ENCODE data around the gene CCDC142. TPM values are rescaled to one million over a fixed set of nuclear protein-coding genes. Genes with fewer than 3 reads are reported as not detected.

Gene CCDC142
- total RNA-seq, 1 experiment from 2014 or later: 14.0 TPM

- 0 out of 2 replicates have a peak, but pooled peaks have one; percentile 20 for TF ChIP-seq PRDM15 (CRISPR knock-in tag; IDR thresholded peaks at IDR 0.05)
- TF ChIP-seq ZNF219 (CRISPR knock-in tag; IDR thresholded peaks at IDR 0.05; ENCODE audit: borderline replicate concordance): no peak
- TF ChIP-seq NR2C2 (CRISPR knock-in tag; IDR thresholded peaks at IDR 0.05): no peak
- no peak for TF ChIP-seq NR1H2 (CRISPR knock-in tag; IDR thresholded peaks at IDR 0.05)
- TF ChIP-seq, protein P1, sequence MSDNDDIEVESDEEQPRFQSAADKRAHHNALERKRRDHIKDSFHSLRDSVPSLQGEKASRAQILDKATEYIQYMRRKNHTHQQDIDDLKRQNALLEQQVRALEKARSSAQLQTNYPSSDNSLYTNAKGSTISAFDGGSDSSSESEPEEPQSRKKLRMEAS (CRISPR knock-in tag; IDR thresholded peaks at IDR 0.05): peak; percentile 90
- TF ChIP-seq IRF2 (CRISPR knock-in tag; IDR thresholded peaks at IDR 0.05; ENCODE audit: borderline replicate concordance, low read depth): no peak
- peak; percentile 80; the same call in 1 of the 2 replicates for TF ChIP-seq NFE2L1 (CRISPR knock-in tag; IDR thresholded peaks at IDR 0.05)
- TF ChIP-seq USF1 (CRISPR knock-in tag; IDR thresholded peaks at IDR 0.05): peak; percentile 43; the same call in 1 of the 2 replicates
- TF ChIP-seq NR3C1 (CRISPR knock-in tag; conservative IDR thresholded peaks at IDR 0.05; ENCODE audit: low read depth): no peak
- TF ChIP-seq ZNF423 (CRISPR knock-in tag; IDR thresholded peaks at IDR 0.05): no peak
- TF ChIP-seq ZNF396 (CRISPR knock-in tag; IDR thresholded peaks at IDR 0.05; ENCODE audit: borderline replicate concordance): no peak
- TF ChIP-seq ZNF232 (CRISPR knock-in tag; IDR thresholded peaks at IDR 0.05): no peak
- 0 out of 2 replicates have a peak, but pooled peaks have one; percentile 36 for TF ChIP-seq JUN (CRISPR knock-in tag; IDR thresholded peaks at IDR 0.05)
- 0 out of 2 replicates have a peak, but pooled peaks have one; percentile 56 for TF ChIP-seq IRF1 (CRISPR knock-in tag; IDR thresholded peaks at IDR 0.05)
- no peak for TF ChIP-seq GABPB1 (CRISPR knock-in tag; IDR thresholded peaks at IDR 0.05)
- TF ChIP-seq, protein P2, sequence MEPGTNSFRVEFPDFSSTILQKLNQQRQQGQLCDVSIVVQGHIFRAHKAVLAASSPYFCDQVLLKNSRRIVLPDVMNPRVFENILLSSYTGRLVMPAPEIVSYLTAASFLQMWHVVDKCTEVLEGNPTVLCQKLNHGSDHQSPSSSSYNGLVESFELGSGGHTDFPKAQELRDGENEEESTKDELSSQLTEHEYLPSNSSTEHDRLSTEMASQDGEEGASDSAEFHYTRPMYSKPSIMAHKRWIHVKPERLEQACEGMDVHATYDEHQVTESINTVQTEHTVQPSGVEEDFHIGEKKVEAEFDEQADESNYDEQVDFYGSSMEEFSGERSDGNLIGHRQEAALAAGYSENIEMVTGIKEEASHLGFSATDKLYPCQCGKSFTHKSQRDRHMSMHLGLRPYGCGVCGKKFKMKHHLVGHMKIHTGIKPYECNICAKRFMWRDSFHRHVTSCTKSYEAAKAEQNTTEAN (CRISPR knock-in tag; IDR thresholded peaks at IDR 0.05): 0 out of 2 replicates have a peak, but pooled peaks have one; percentile 80
- TF ChIP-seq ZNF671 (CRISPR knock-in tag; IDR thresholded peaks at IDR 0.05): no peak; the same call in 1 of the 2 replicates
- TF ChIP-seq, protein P3, sequence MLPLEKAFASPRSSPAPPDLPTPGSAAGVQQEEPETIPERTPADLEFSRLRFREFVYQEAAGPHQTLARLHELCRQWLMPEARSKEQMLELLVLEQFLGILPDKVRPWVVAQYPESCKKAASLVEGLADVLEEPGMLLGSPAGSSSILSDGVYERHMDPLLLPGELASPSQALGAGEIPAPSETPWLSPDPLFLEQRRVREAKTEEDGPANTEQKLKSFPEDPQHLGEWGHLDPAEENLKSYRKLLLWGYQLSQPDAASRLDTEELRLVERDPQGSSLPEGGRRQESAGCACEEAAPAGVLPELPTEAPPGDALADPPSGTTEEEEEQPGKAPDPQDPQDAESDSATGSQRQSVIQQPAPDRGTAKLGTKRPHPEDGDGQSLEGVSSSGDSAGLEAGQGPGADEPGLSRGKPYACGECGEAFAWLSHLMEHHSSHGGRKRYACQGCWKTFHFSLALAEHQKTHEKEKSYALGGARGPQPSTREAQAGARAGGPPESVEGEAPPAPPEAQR (CRISPR knock-in tag; IDR thresholded peaks at IDR 0.05): no peak
- no peak for TF ChIP-seq RELA (CRISPR knock-in tag; IDR thresholded peaks at IDR 0.05; ENCODE audit: borderline replicate concordance)
- peak; percentile 55; the same call in 1 of the 2 replicates for TF ChIP-seq FOXK1 (CRISPR knock-in tag; IDR thresholded peaks at IDR 0.05)
- TF ChIP-seq E2F4 (CRISPR knock-in tag; IDR thresholded peaks at IDR 0.05; ENCODE audit: borderline replicate concordance, low read depth): 0 out of 2 replicates have a peak, but pooled peaks have one; percentile 36
- TF ChIP-seq ZNF532 (CRISPR knock-in tag; IDR thresholded peaks at IDR 0.05; ENCODE audit: borderline replicate concordance): no peak
- TF ChIP-seq ZNF317 (CRISPR knock-in tag; IDR thresholded peaks at IDR 0.05; ENCODE audit: borderline replicate concordance, low read depth): no peak; the same call in 1 of the 2 replicates
- TF ChIP-seq TEAD4 (CRISPR knock-in tag; IDR thresholded peaks at IDR 0.05): no peak
Measured at GRCh38 chr2:74497777-74498499, 15.1 kb upstream of the CCDC142 start (continued).
